ENCODE measurements around the gene STX4.

DNA sequence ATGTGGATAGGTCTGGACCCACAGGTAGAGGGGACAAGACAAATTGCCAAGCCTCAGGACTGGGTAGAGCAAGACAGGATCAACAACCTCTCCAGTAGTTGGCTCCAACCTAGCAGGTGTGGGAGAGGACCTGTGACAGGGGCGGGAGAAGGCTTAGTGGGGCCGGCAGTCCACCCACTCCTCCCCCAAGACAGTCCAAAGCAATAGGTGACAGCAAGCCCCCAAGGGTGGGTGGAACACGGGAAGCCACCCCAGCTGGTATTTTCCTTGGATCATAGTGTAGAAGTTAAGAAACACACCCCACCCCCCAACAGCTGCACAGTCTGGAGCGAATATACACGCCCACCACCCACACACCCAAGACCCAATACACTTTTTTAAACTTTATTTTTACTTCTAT lies 4.1 kb upstream of the STX4 start:
- TF ChIP-seq POLR2AphosphoS5 (IDR thresholded peaks at IDR 0.05) (no peak), CTCF (IDR thresholded peaks at IDR 0.05) (no peak)

Measured in prostate gland (tissue), 2 donors.